Inferior parietal cortex (tissue), 1 donor: ENCODE results near the gene COQ7.
A peak's percentile ranks its signal among the peaks of the same experiment; 100 is the strongest.

Source experiments
- DNase-seq: peaks from one replicate; pipeline ENCODE4 v3.0.0-alpha.2; 2016; ENCODE audit errors: extremely low spot score

The COQ7 gene

DNA sequence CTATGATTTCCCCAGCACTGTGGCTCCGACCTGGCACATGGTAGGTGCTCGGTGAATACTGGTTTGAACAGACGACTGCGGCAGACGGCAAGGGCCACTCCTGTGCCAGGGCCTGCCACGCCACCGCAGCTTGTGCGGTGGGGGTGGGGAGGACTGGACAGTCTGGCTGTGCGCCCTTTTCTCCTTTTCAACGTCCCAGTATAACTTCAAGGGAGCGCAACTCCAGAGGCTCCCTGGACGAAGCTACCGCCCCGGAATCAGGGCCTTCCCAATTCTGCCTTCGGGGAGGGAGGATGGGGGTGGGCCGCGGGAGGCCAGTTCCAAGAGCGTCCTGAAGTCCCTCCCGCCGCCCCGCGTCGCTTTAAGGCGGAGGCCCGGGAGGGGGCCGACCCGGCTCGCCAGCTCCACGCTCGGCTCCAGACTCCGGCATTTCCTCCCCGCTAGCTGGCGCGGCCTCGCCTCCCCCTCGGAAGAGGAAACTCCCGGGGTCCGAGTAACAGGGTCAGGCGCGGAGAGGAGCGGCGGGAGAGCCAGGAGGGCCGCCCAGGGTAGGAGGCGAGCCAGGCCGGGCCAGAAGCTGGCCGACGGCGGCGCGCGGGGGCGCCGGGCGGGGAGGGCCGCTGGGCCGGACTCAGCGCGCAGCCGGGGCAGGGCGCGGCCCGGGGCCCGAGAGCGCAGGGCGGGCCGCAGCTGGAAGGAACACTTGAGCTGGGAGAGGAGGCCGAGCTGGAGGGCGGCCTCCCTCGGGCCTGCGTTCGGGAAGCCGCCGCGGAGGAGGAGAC is 46.4 kb downstream of the COQ7 start, which contains the start of gene ITPRIPL2:
ITPRIPL2 (plus strand) TSS at position 388 of the 782 bp plus-strand sequence. CDS start 498 bp downstream, outside the sequence.
- DNase-seq, result no peak

DNA sequence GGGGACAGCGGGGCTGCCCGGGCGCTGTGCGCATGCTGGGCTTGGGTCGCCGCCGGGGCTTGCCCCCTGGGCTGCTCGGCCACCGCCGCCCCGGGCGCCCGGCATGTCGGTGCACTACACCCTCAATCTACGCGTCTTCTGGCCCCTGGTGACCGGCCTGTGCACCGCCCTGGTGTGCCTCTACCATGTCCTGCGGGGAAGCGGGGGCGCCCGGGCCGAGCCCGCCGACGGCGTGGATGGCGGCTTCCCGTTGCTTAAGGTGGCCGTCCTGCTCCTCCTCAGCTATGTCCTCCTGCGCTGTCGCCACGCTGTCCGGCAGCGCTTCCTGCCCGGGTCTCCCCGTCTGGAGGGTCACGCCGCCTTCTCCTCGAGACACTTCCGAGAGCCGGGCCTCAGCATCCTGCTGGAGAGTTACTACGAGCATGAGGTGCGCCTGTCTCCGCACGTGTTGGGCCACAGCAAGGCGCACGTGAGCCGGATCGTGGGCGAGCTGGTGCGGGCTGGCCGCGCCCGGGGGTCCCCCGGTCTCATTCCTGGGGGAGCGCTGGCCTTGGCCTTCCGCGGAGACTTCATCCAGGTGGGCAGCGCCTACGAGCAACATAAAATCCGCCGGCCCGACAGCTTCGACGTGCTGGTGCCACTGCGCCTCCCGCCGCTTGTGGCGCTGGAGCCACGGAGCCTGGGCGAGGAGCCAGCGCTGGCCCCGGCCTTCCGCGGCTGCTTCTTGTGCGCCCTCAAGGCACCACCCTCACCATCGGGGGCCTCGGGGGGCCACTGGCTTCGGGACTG is 47.1 kb downstream of the COQ7 start:
- DNase-seq, result no peak

DNA sequence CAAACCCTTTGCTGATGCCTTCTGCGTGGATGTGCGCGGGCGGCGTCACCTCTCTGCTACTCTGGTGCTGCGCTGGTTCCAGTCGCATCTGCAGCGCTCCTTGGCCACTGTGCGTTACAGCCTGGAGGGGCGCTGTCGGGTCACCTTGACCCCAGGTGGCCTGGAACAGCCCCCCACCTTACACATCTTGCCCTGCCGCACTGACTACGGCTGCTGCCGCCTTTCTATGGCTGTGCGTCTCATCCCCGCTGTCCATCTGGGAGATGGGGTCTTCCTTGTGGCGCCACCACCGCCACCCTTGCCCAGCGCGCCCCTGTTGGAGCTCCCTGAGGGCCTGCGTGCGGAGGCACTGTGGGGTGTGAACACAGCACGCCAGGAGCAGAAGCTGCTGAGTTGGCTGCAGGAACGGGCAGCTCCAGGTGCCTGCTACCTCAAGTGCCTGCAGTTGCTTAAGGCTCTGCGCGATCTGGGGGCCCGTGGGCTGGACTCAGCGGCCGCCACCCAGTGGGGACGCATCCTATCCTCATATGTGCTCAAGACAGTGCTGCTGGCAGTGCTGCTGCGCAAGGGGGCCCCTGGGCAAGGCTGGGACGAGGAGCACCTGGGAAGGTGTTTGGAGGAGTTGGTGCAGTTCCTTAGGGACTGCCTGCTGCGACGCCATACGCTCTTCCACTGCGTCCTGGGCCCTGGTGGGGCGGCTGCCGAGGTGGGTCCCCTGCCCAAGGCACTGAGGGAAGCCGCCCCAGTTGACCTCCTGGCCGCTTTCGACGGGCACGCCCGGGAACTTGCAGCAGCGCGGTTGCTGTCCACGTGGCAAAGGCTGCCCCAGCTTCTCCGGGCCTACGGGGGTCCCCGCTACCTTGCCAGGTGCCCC is 48.0 kb downstream of the COQ7 start:
- DNase-seq, result no peak

DNA sequence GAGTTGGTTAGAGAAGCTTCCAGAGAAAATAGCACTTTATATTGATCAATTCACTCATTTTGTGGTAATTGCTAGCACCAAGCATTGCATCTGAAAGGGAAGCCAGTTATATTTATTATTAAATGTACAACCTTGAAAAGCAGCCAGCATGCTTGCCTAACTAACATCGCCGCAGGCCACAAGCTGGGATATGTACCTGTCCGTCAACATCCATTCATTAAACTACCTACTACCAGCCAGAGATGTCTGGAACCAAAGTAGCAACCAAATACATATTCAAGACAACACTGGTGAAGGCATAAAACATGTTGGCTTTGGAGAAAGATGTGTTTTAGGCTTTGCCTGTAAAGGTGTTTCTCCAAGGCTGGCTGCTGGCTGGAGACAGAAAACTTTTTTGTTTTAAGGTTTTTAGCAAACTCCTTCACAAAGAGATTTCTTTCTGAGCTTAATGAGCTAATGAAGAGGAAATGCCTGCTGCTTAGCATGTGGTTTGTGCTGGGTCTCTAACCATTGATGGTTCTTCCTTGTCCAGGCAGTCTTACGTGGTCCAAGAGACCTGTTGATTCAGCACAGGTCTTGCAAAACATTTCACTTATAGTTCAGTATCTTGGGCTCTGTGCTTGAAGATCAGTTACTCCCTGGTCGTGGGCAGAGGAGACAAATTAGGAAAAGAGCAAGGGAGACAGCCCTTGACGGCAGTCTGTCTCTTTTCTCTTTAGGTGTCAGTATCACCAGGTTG is 49.5 kb downstream of the COQ7 start:
- no peak for DNase-seq

DNA sequence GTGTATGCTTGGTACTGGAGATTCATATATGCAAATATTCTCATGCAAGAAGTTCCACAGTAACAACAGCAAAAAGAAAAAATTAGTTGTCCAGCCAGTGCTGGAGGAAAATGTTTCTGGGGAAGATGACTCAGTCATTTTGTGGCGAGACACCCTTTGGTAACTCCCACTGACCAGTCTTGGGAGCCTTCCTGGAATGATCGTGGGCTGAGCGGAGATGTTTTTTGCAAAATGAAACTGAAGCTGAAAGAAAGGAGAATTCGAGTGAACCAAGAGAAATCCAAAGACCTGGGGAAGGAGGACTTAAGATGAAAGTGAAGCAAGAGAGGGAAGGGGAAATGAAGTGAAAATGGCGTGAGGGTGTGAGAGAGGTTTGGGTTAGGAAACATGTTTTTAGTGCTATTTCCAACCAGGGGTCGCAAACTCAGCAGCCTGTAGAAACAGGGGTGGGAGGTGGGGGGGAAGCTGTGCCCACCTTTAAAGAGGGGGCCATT is 51.6 kb downstream of the COQ7 start:
- DNase-seq, result peak; percentile 57

DNA sequence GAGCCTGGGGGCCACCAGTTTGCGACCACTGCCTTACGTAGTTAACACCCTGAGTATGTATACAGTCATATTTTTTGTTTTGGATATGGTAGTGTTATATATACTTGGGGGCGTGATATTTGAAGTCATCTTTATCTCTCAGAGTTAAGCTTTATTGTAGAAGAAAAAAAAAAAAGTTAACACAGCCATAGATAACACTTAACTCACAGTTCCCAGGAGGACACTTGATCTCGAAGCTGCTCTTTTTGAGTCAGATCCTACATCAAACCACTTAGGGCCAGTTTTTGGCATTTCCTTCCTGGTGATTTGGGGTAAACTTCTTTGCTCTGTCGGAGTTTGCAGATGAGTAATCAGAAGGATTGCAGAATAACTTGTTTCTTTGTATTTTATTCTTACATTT is 52.1 kb downstream of the COQ7 start:
- DNase-seq, result no peak

DNA sequence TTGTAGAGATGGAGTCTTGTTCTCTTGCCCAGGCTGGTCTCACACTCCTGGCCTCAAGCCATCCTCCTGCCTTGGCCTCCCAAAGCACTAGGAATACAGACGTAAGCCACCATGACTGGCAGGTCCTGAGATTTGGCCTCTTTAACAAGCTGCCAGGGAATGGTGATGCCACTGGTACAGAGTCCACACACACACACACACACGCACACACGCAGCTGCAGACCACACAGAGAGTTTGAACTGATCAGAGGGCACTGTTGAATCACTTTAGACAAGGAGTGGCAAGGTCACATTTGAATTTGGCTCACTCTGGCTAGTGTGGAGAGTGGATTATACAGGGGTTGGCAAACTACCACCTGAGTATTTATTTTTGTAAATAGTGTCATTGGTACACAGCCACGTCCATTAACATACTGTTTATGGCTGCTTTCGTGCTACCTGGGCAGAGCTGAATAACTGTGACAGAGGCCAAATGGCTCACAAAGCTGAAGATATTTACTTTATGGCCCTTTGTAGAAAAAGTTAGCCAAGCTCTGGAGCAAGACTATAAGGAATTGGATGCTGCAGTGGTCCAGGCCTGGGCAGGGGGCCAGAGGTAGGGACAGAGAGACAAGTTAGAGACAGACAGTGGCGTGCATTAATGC is 56.2 kb downstream of the COQ7 start:
- no peak for DNase-seq

DNA sequence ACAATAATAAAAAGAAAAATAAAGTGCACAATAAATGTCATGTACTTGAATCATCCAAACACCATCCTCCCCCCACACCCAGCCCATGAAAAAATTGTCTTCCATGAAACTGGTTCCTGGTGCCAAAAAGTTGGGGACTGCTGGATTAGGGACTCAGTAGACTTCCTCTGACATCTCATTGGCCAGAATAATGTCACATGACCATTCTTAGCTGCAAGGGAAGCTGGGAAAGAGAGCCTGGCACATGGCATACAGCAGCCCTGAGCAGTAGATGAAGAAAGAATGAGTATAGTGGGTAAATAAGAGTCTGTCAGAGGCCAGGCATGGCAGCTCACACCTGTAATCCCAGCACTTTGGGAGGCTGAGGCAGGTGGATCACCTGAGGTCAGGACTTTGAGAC is 58.9 kb downstream of the COQ7 start:
- no peak for DNase-seq

DNA sequence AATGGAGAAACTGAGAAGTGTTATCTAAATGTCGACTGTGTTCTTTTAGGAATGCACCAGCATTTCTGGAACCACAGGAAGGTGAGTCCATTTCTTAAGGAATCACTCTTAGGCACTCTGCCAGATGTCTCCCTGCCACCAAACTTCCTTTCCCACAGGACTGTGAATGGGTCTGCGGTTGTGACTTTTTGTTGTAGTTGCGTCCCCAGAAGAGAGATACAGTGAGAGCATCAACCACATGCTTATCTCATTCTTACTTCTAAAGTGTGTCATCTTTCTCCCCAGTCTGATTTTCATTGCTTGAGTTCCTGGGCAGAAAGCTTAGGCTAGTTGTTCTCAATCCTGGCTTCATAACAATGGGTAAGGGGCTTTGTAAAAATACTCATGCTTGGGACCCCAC is 59.8 kb downstream of the COQ7 start:
- DNase-seq, result no peak

DNA sequence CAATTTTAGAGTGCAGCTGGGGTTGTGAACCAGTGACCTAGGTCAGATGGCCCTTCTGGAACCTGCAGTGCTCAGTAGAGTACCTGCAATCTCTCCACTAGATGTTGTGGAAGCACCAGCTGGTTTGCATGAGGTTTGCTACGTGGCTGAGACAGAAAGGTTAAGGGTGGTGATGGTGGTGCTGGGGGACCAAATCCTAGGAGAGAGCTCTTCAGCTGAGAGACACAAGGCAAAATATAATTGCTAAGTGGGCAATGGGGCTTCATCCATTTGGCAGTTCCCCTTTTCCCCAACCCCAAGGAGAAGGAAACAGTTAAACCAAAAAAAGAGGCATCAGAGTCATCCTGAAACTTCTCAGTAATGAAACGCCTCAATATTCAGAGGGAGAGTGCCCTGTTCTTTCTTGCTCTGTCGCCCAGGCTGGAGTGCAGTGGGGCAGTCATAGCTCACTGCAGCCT is 60.3 kb downstream of the COQ7 start:
- no peak for DNase-seq

DNA sequence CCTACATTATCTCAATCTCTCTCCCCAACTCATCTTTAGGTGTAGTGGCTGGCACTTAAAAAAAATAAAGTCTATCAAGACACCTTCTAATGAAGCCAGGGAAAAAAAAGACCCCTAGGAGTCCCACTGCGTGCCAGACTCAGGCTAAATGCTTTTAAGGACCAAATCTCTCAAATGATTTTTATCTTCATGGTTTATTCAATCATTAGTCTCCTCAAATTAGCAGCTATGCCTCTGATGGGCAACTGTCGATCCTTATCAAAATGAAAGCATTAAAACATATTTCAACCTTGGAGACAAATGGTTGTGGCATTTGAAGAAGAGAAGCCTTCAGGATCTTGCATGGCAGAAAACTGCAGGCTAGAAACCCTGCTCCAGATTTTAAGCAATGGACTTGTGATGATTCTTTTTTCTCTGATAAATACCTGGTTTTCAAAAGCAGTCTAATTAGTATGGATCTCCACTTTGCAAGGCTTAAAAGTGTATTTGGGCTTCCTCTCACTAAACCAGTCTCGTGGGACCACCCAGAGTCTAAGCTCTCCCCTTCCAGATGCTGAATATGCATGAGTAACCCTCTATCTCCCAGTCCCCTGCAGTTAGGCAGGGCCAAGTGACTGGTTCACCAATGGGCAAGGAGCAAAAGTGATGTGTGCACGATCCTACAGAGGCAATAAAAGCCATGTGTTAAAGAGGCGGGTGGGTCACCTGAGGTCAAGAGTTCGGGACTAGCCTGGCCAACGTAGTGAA is 61.2 kb downstream of the COQ7 start:
- DNase-seq, result no peak
